Heart right ventricle (tissue), 16 donors: ENCODE measurements around the gene EML4. TPM values are rescaled to one million over a fixed set of nuclear protein-coding genes. Genes with fewer than 3 reads are reported as not detected.

Experiments used
- ATAC-seq, 8 donors: fragments of 200-7000 bp; cut with Tn5 transposase; one replicate each; pipeline ENCODE4 v1.9.1; 2020; ENCODE audit warnings: mild to moderate bottlenecking in 8 of 8, moderate library complexity in 8 of 8, moderate number of reproducible peaks in 1 of 8
- DNase-seq, 2 donors: peaks; one replicate each; pipeline ENCODE4 v3.0.0-alpha.2; 2020
- H3K27ac ChIP-seq, 10 donors: fragments of 200-600 bp; sonication (generic) in 2 of 10; one replicate each; pipeline versions ENCODE4 v1.5.0 to v1.8.0; 2020 to 2022; ENCODE audit warnings: mild to moderate bottlenecking in 3 of 10
- H3K27me3 ChIP-seq, 7 donors: fragments of 200-600 bp; one replicate each; pipeline ENCODE4 v1.8.0; 2021 to 2022; ENCODE audit warnings: mild to moderate bottlenecking in 2 of 7
- H3K36me3 ChIP-seq, 9 donors: fragments of 200-600 bp; sonication (generic) in 1 of 9; one replicate each; pipeline versions ENCODE4 v1.5.0 to v1.8.0; 2020 to 2022; ENCODE audit warnings: mild to moderate bottlenecking in 2 of 9
- H3K4me1 ChIP-seq, 9 donors: fragments of 200-600 bp; sonication (generic) in 1 of 9; one replicate each; pipeline versions ENCODE4 v1.5.0 to v1.8.0; 2020 to 2022; ENCODE audit warnings: mild to moderate bottlenecking in 4 of 9
- H3K4me3 ChIP-seq, 10 donors: fragments of 200-600 bp; sonication (generic) in 2 of 10; one replicate each; pipeline versions ENCODE4 v1.5.0 to v1.8.0; 2020 to 2022; ENCODE audit warnings: mild to moderate bottlenecking in 7 of 10, moderate library complexity in 2 of 10
- H3K9me3 ChIP-seq, 11 donors: fragments of 200-600 bp in 10 of 11; sonication (generic) in 2 of 11; one replicate each; pipeline versions ENCODE4 v1.5.0 to v1.8.0; 2013 to 2022; ENCODE audit warnings: mild to moderate bottlenecking in 2 of 11, control low read depth in 1 of 11, moderate library complexity in 1 of 11
- CTCF ChIP-seq, 9 donors: fragments of 200-600 bp; sonication (generic) in 2 of 9; IDR thresholded peaks; one replicate each; pipeline versions ENCODE4 v1.5.0 to v1.8.0; 2021 to 2022; ENCODE audit warnings: antibody characterized with exemption in 9 of 9, mild to moderate bottlenecking in 5 of 9, moderate library complexity in 1 of 9
- WGBS, 2 donors: extraction: QIAGEN DNeasy Blood & Tissue Kit; methylation state at CpG; one replicate each; pipeline ENCODE4 v1.1.7; 2013; ENCODE audit warnings: inconsistent platforms in 1 of 2; 5-methylcytosine and 5-hydroxymethylcytosine counted together
- intact Hi-C, 10 donors: fragments of 100-400 bp; cut with DNase I; formaldehyde crosslinking; loops; one replicate each; pipeline versions ENCODE4 v1.11.1 to v1.14.2; 2022
- long read RNA-seq, 3 donors: library from polyadenylated mRNA; unstranded; transcript quantifications; one replicate each; pipeline ENCODE4 v2.0.0, GENCODE V29; 2020 to 2021
- polyA plus RNA-seq, 2 donors: library from polyadenylated mRNA; stranded (reverse); fragments of 200-250 nt; gene quantifications; one replicate each; pipeline ENCODE4 v1.2.3, GENCODE V29; 2013
- total RNA-seq, 10 donors: library from RNA; stranded (reverse); fragmentation: NEBNext Ultra II Directional in 3 of 10; extraction: Animal tissue kit (Norgen Biotek cat#: 25700) in 3 of 10; gene quantifications; one replicate each; pipeline versions ENCODE4 v1.2.1 to v1.2.4, GENCODE V29; 2021 to 2023
- donor health status: Arrhythmogenic right ventricular cardiomyopathy.
- donor health status: ischemic (EF 13 %, LVEDD 7.1; RV severe dilation, severe dysfunction).
- donor health status: healthy with polysubstance abuse.
- donor health status: DM: no; HTN: yes; CAD: no.
- donor health status: DM: no; HTN: no; CAD: no.
- donor health status: ischemic (EF 25% LVEDD 6.9; RV normal size, moderate dysfunction).
- donor health status: ischemic (EF 25% LVEDD 5.7; RV mildly dilated, moderate dysfunction).
- donor health status: healthy.
- donor health status: DM: yes; HTN: yes; CAD: no.
- donor health status: Ischemic cardiomyopathy.
- donor health status: ischemic (EF 35%, LVEDD 5.7; RV mildly dilated, moderate dysfunction).
- donor health status: nonischemic (EF 11% LVEDD 7.7; RV severe dilation, severe dysfunction).
- donor health status: DM: yes; HTN: yes; CAD: no.
- donor health status: PGD.
- donor health status: ischemic (EF 29% LVEDD 5.4; RV normal size, mild dysfunction).
- donor health status: nonischemic (EF 23%, LVEDD 6.1; RV moderate dilation, normal function).

EML4 gene
- total RNA-seq, result 10 to 100 TPM in 1 of 10 donors, 1 to 10 TPM in 9; 4.5 to 17.2 (median 5.9) TPM
- 1 to 10 TPM; 2.9 to 5.0 TPM for polyA plus RNA-seq
- long read RNA-seq, donor 1, full-length matches to known transcripts, result 2 of 3 reads
- long read RNA-seq, donor 1, partial matches to known transcripts, result 0 of 3 reads
- long read RNA-seq, donor 1, other reads (novel, unspliced or antisense), result 1 of 3 reads
- long read RNA-seq, donor 2, full-length matches to known transcripts, result 6 of 9 reads
- long read RNA-seq, donor 2, partial matches to known transcripts, result 0 of 9 reads
- long read RNA-seq, donor 2, other reads (novel, unspliced or antisense), result 3 of 9 reads
- long read RNA-seq, donor 3, full-length matches to known transcripts, result 3 of 8 reads
- long read RNA-seq, donor 3, partial matches to known transcripts, result 5 of 8 reads
- long read RNA-seq, donor 3, other reads (novel, unspliced or antisense), result 0 of 8 reads

- DNase-seq (peak; percentile 90 to 94), ATAC-seq (peak; percentile 95 to 99 (median 97))
- Histone ChIP-seq H3K4me1 (peaks cover 0 to 44% (median 28%) of the 10 kb centered on the region in 9 donors), H3K36me3 (no peaks in the 10 kb centered on the region), H3K4me3 (peak within 1 kb of the TSS; percentile 75 to 98 (median 90)), H3K27ac (peak within 1 kb of the TSS; percentile 63 to 97 (median 87)), H3K27me3 (no peaks in the 10 kb centered on the region), H3K9me3 (no peaks in the 10 kb centered on the region)
- TF ChIP-seq CTCF (IDR thresholded peaks at IDR 0.05), result peak in 2 of 9 donors; percentile 4 to 8
- WGBS, 2 donors, result 0% methylated on average over 76 to 88 of the region's 88 CpGs
- intact Hi-C loops, result loop anchor here in 1 of 10 donors (10.0 kb wide), 1 partner anchor 1354 kb away; no protein-coding TSS in a partner anchor
Measured at GRCh38 chr2:42169100-42169873, at the start of gene EML4. Gene EML4 (plus strand): TSS chr2:42169353. CDS start chr2:42169612, 259 bp downstream.

DNA sequence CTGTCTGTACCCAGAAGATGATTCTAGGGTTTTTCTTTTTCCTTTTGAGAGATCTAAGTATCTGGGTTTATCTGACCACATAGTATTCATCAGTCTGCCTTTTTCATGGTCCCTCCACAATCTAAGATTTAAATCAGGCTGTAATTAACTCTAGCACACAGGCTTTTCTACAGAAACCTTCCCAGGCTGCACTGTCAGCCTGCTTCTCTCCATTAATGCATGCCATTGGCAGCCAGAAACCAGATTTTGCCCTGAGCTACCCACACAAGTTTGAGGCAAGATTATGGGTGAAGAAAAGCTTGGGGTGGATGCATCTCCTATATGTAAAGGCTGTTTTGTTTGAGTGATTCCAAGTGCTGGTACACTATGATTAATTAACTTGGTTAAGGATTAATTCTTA is 45.7 kb upstream of the EML4 start:
- peaks cover 0 to 10% (median 0%) of the 10 kb centered on the region in 11 donors for H3K9me3 ChIP-seq
- peaks cover 0 to 3% (median 0%) of the 10 kb centered on the region in 7 donors for H3K27me3 ChIP-seq
- H3K36me3 ChIP-seq, result no peaks in the 10 kb centered on the region
- ATAC-seq (no peak), DNase-seq (no peak)
- TF ChIP-seq CTCF (IDR thresholded peaks at IDR 0.05), result no peak
- intact Hi-C loops, result no loop called here
- no peak overlapping the region for H3K4me3 ChIP-seq
- H3K4me1 ChIP-seq, result peaks cover 0 to 59% (median 12%) of the 10 kb centered on the region in 9 donors
- H3K27ac ChIP-seq, result peak overlapping the region in 1 of 10 donors; percentile 75

GRCh38 chr2:42124011-42124785 is 45.0 kb upstream of the EML4 start:
- ATAC-seq (no peak), DNase-seq (no peak)
- H3K9me3 ChIP-seq, result peaks cover 0 to 10% (median 0%) of the 10 kb centered on the region in 11 donors
- intact Hi-C loops, result no loop called here
- H3K27me3 ChIP-seq, result peaks cover 0 to 4% (median 0%) of the 10 kb centered on the region in 7 donors
- peaks cover 0 to 62% (median 13%) of the 10 kb centered on the region in 9 donors for H3K4me1 ChIP-seq
- no peak for TF ChIP-seq CTCF (IDR thresholded peaks at IDR 0.05)
- WGBS, 2 donors, result 78 to 86% methylated on average over 6 of the region's 6 CpGs
- peak overlapping the region in 1 of 10 donors; percentile 75 for H3K27ac ChIP-seq
- no peak overlapping the region for H3K4me3 ChIP-seq
- no peaks in the 10 kb centered on the region for H3K36me3 ChIP-seq
